ENCODE measurements around the gene SEC22A. TPM values are rescaled to one million over a fixed set of nuclear protein-coding genes. Genes with fewer than 3 reads are reported as not detected.
"Not testable (repeated sequence)": the region's sequence is repeated elsewhere in the genome, so short reads cannot be mapped to it uniquely, and the experiment has no call there.

SEC22A gene
- total RNA-seq, 1 donor from 2014 or later = 16.8 TPM

DNA sequence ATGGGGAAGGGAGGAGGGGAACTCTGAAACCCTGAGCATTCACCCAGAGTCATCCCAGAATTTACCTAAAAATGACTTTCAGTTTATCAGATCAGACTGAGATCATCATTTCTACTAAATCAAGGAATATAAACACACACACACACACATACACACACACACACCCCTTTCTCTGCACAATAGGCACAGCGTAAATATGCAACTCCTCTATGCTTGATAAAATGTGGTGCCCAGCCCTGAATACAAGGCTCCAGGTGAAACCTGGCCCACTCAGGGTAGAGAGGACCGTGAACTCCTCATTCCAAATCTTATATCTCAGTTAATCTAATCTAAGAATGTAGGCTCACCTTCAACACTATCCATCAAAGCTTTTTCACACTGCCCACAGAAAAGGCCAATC lies 31.8 kb upstream of the SEC22A start:
- DNase-seq (ENCODE audit: low spot score) = peak; percentile 55

DNA sequence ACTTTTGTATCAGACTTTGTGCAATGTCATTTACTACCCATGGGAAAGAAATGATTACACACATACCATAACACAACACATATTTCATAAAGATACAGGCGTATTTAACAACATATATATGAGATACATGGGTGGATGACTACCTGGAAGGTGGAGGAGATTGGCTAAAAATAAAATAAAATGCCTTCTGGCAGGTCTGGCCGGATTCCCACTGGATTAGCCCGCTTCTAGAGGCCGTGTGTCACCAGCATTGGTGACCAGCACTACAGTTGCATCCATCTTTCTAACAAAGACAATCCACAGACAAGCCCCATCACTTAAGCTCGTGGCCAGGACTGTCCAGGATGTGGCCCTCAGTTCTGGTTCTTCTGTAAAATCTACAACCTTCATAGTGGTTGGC lies 21.0 kb upstream of the SEC22A start:
- DNase-seq (ENCODE audit: low spot score) = no peak

DNA sequence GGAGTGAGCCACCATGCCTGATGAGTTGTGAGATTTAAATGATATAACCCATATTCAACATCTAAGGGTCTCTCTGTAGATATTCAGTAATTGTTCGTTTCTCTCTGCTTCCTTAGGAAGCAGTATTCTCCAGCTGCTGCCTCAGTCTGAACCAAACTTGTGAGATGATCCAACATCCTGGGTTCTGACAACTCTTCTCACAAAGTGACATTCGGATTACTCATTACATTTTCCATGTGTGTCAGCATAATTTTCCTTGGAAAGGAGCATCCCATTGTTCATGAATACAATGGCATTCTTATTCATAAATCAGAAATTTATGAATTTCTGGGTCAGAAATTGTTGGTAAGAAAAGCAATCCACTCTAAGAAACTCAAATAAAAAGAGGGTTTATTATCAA lies 15.0 kb upstream of the SEC22A start:
- DNase-seq (ENCODE audit: low spot score) = no peak

GRCh38 chr3:123188058-123188457 lies 13.7 kb upstream of the SEC22A start:
- DNase-seq (ENCODE audit: low spot score) = no peak

DNA sequence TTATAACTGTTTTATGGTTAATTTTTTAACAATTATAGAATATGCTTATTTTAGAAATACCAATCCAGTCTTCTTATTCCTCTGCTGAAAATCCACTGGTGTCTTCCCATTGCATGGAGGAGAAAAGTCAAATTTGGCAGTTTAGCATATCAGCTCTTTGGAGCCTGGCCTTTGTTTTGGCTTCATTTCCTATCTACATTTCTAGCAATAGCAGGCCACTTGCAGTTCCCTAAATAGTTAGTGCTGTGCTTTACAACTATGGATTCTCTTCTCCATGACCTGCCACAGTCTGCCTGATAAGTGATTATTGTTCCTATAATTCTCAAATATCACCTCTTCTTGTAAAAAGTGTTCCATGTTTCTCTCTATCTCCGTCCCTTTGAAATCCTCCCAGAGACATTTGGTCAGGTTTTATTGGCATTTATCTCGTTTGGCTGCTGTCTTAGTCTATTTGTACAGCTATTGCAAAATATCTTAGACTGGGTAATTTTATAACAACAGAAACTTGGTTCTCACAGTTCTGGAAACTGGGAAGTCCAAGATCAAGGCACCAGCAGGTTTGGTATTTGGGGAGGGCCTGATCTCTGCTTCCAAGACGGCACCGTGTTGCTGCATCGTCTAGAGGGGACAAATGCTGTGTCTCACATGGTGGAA lies 8.2 kb upstream of the SEC22A start:
- no peak for DNase-seq (ENCODE audit: low spot score)

DNA sequence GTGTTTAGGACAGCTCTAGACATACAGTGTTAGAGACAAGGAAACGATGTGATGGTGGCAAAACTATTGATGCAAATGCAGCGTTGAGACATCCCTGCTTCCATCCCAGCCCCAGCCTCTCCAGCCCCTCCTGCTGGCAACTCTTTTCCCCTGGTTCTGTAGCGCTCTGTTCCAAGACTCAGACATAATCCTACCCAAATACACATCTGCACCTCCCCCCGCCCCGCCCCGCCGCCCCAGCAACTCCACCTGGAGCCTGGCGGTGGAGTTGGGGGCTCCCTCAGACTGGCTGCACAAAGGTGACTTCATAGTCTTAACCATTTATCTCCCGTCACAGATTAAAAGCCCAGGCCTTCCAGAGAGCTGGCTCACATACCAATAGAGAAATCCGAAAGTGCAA lies 7.2 kb upstream of the SEC22A start:
- DNase-seq (ENCODE audit: low spot score) = peak; percentile 12

- DNase-seq (ENCODE audit: low spot score) = no peak
These were observed 3.4 kb upstream of the SEC22A start for GRCh38 chr3:123198372-123198771.

DNA sequence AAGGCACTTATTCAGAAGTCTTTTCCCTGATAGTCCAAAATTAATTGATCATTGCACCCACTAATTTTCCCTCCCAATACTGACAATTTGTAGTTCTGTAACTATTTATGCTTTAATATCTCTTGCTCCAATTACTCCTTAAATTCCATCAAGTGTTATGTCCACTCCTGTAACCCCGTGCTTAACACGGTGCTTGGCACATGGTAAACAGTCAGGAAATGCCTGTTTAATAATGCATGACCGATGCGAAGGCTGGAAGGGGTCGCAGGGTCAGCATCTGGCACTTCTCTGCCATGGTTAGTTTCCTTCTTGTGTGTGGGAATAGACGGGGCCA lies 553 bp upstream of the SEC22A start:
- DNase-seq (ENCODE audit: low spot score) = no peak

GRCh38 chr3:123202451-123202850 lies 708 bp downstream of the SEC22A start:
- no peak for DNase-seq (ENCODE audit: low spot score)

- no peak for DNase-seq (ENCODE audit: low spot score)
These were observed 17.2 kb downstream of the SEC22A start for GRCh38 chr3:123218990-123219389.

- DNase-seq (ENCODE audit: low spot score) = not testable (repeated sequence)
These were observed 19.6 kb downstream of the SEC22A start for GRCh38 chr3:123221369-123221768.

DNA sequence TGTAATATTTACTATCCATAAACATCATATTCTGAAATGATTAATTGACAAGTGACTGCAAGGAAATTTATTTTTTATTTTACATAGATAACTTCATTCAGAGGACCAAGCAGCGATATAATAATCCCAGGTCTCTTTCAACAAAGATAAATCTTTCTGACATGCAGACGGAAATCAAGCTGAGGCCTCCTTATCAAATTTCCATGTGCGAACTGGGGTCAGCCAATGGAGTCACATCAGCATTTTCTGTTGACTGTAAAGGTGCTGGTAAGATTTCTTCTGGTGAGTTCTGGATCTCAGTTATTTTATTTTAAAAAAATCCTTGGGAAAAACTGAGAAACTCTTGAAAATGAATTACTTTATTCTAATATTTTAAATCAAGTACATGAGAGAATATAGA lies 23.3 kb downstream of the SEC22A start:
- DNase-seq (ENCODE audit: low spot score) = no peak

DNA sequence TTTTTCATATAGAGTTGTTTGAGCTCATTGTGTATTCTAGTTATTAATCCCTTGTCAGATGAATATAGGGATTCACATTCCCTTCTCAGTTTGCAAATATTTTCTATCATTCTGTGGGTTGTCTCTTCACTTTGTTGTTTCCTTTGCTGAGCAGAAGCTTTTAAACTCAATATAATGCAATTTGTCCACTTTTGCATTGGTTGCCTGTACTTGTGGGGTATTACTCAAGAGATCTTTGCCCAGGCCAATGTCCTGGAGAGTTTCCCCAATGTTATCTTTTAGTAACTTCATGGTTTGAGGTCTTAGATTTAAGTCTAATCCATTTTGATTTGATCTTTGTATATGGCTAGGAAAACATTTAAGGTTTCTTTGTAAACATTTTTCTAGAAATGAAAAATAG lies 24.8 kb downstream of the SEC22A start:
- DNase-seq (ENCODE audit: low spot score) = no peak

GRCh38 chr3:123229145-123229544 lies 27.4 kb downstream of the SEC22A start:
- no peak for DNase-seq (ENCODE audit: low spot score)

- no peak for DNase-seq (ENCODE audit: low spot score)
These were observed 35.2 kb downstream of the SEC22A start for GRCh38 chr3:123236902-123237301.

DNA sequence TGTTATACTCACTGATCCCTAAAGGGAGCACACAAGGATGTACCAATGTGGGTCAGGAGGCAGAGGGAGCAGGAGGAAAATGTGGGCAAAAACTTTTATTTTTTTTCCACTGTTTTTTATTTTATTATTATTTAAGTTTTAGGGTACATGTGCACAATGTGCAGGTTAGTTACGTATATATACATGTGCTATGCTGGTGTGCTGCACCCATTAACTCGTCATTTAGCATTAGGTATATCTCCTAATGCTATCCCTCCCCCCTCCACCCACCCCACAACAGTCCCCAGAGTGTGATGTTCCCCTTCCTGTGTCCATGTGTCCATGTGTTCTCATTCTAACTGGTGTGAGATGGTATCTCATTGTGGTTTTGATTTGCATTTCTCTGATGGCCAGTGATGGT lies 37.4 kb downstream of the SEC22A start:
- not testable (repeated sequence) for DNase-seq (ENCODE audit: low spot score)

GRCh38 chr3:123239756-123240155 lies 38.0 kb downstream of the SEC22A start:
- no peak for DNase-seq (ENCODE audit: low spot score)

- DNase-seq (ENCODE audit: low spot score) = no peak
These were observed 42.4 kb downstream of the SEC22A start for GRCh38 chr3:123244128-123244527.

GRCh38 chr3:123246866-123247265 lies 45.1 kb downstream of the SEC22A start:
- no peak for DNase-seq (ENCODE audit: low spot score)

DNA sequence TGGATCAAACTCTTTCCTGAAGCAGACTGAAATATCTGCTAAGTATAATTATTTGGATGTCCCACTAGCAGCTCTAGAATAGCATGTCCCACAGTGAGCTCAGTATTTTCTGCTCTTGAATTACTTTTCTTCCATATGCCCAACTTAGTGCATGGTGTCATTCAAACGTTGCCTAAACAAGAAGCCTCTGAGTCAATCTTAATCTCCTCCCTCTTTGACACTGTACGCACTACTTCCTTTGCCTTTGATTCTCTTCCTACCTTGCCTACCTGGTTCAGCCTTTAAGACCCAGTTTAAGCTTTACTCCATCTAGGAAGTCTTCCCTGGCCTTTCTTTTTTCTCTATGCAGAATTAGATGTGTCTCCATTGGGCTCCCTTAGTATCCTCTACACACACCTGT lies 54.5 kb downstream of the SEC22A start:
- no peak for DNase-seq (ENCODE audit: low spot score)

DNA sequence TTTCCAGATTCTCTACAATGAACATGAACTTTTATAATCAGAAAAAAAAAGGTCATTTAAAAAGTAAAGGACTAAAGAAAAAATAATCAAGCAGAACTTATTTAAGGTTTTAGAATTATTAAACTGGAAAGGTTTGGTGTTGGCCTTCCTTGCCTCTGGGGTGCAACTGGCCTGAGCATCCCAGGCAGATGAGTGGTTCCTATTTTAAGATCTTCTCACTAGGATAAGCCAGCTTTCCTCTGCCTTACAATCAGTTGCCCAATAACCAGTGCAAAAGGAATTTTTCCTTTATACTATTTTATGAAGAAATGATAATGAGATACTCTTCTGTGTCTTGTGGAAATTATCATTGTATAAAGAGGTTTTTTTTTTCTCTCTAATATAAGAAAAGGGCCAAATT lies 56.6 kb downstream of the SEC22A start:
- no peak for DNase-seq (ENCODE audit: low spot score)

DNA sequence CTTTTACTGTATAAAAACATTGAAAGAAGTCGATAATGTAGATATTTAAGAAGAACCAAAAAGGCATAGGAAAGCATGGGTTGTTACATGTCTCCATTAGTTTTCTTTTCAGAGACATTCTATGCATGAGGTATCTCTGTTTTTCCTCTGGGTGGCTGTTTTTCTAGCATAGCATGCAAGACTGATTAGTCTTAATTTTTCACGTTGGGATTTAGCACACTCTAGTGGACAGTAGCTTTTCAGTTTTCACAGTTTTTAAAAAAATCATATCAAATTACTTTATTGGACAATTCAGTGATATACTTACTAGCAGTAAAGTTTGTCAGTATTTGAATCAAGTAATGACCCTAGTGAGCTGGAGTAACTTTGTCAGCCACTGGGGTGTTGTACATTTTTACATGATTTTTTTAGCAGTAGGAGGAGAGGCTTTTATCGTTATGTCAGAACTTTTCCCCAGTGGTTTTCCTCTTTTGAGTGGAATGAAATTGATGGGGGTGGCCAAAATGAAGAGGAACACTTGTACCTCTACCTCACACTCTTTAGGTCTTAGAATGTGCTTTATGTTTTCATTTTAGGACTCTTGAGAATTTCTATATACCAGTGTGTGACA lies 57.2 kb downstream of the SEC22A start:
- DNase-seq (ENCODE audit: low spot score) = no peak

DNA sequence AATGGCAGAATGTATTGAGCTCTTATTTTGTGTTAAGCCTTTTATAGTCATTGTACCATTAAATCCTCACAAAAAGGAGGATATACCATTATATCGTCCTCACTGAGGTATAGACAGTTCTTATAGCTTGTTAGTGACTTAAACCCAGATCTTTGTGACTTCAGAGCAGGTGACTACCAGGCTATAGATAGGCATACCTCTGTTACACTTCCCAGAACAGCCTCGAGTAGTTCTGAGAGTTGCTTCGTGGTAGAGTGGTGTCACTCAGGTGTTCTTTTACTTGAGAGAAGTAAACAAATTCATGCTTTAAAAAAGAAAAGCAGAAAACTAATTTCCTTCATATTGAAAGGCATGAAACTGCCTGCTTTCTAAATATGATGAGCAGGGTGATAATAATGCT lies 59.9 kb downstream of the SEC22A start:
- DNase-seq (ENCODE audit: low spot score) = no peak

- no peak for DNase-seq (ENCODE audit: low spot score)
These were observed 60.5 kb downstream of the SEC22A start for GRCh38 chr3:123262226-123262625.

All from mucosa of gallbladder (tissue), 1 donor.